HG02870 (cell line): ENCODE data around the gene OBSL1.

Source experiments
- ATAC-seq: cut with Tn5 transposase; IDR thresholded peaks from one replicate; pipeline ENCODE4 v1.9.1; 2021; ENCODE audit warnings: mild to moderate bottlenecking, moderate library complexity; ENCODE audit not compliant: unreplicated experiment

OBSL1 gene

DNA sequence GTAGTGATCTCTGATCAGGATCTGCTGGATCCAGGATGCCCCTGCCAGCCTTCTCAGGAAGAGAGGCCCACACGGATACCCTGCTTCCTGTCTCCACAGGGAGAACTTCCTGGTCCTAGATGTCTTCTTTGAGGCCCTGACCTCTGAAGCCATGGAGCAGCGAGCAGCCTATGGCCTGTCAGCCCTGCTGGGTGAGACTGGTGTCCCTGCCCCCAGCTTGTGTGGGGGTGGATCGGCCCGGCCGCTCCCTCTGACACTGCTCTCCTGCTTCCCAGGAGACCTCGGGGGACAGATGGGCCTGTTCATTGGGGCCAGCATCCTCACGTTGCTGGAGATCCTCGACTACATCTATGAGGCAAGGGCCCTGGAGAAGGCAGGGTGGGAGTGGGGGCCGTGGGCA, 34.4 kb downstream of the OBSL1 start:
- no peak for ATAC-seq

DNA sequence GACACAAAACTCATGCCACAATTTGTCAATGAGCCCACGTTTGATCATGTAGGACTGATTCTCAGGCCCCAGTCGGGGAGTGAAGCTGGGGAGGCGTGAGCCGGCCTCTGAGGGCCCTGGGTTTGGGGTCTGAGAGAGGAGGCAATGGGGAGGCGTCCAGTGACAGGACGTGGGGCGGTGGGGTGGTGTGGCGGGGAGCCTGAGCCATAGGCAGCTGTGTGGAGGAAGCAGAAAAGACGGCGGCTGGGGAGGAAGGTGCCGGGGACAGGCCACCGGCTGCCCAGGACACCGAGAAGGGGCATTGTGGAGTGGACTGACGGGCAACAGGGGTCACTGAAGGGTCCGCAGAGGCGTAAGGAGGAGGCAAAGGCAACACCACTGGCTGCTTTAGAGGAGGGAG, 34.9 kb downstream of the OBSL1 start:
- ATAC-seq = no peak

DNA sequence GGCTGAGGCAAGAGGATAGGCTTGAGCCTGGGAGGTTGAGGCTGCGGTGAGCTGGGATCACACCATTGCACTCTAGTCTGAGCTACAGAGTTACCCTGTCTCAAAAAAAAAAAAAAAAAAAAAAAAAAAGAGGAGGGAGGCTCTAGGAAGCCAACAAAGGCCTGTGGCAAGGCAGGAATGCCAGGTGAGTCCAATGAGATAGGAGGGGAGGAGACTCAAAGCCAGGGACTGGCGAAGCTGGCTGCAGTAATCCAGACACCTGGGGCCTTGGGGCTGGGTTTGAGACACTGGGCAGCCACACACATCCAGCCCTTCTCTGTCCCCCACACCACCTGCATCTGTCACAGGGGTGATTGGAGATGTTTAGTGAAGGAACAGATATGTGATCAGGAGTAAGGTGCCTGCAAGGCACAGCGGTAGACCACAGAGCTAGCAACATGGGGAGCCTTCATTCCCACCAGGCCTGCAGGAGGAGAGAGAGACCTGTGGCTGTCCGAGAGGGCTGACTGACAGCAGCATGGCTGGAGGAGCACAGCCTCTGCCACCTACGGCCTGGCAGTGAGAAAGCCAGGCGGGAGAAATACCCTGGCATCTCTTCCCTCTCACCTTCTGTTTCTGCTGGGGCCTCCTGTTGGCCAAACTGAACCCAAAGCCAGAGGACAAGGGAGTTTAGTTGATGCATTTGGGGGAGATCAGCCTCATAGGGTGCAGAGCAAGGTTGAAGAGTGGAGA, 37.2 kb downstream of the OBSL1 start:
- ATAC-seq = no peak

DNA sequence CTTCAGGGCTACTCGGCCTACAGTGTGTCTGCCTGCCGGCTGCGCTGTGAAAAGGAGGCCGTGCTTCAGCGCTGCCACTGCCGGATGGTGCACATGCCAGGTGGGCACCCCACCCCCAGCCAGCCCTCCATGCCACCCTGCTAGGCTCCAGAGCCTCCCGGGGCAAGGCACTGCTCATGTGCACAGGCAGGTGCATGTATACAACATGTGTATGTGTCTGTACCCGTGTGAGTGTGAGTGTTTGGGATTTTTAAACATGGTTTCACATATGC, 39.0 kb downstream of the OBSL1 start:
- no peak for ATAC-seq

DNA sequence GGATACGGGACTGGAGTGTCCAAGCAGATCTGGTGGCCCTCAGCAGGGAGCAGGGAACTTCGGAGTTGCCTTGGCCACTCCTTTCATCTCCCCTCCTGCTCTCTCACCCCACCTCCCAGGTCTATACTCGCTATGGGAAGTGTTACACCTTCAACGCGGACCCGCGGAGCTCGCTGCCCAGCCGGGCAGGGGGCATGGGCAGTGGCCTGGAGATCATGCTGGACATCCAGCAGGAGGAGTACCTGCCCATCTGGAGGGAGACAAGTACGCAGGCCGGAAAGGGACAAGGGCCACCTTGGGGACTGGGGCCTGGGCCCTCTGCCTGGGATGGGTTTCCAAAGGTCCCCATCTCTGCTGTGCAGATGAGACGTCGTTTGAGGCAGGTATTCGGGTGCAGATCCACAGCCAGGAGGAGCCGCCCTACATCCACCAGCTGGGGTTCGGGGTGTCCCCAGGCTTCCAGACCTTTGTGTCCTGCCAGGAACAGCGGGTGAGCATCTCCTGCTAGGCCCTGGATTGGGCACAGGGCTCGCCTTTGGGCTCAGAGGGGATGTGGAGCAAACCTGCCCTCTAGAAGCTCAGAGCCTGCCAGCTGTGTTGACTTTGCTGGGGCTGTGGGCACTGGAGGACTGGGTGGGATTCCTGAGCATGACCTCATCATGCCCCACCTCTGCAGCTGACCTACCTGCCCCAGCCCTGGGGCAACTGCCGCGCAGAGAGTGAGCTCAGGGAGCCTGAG, 39.5 kb downstream of the OBSL1 start:
- no peak for ATAC-seq

DNA sequence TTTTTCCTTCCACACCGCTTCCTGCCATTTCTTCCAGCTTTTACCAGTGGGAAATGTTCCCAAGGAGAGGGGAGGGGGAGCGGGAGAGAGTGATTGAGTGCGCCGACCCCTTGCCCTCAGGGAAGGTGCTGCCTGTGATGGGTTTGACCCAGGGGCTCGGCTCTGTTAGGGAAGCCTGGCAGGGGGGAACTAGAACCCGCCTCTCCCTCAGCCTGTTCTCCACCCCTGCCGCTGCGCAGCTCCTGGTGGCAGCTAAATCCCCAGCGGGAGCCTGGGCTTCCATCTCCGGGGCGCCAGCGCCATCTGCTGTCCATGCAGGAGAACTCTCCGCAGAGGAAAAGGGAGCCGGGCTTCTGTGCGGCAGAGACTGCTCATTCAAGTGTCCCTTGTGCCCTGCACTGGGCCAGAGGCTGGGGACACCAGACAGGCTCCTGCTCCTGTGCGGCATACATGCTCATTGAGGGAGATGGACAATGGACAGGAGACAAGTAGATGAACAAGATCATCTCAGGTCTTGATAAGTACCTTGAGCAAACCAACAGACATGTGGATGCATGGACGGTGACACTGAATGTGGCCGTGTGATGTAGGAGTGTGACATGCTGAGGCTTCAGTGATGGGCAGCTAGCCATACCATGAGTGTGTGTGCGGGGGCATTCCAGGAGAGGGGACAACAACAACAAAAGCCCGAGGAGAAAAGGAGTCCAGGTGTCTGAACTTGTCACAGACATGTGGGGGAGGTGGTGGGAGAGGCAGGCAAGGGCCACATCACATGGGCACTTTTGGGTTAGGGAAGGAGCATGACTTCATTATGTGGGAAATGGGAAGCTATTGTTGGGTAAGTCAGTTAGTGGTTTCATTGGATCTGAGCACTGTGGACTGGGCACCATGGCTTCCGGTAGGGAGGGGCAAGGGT, 41.0 kb downstream of the OBSL1 start:
- peak; percentile 92 for ATAC-seq

DNA sequence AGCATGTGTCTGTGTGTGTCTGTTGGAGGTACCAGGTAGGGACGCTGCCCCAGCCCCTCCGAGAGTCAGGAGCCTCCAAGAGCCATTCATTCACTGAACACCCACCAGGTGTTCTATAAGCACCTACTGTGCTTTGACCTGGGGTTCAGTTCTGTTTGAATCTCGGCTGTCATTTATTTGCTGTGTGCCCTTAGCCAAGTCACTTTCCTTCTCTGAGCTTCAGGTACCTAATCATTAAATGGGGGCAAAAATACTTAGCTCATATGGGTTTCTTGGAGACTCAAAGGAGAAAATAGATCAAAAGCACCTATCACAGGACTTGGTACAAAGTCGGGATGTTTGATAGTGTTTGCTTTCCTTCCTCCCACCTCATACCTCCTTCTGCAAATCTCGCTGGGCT, 43.9 kb downstream of the OBSL1 start:
- no peak for ATAC-seq

DNA sequence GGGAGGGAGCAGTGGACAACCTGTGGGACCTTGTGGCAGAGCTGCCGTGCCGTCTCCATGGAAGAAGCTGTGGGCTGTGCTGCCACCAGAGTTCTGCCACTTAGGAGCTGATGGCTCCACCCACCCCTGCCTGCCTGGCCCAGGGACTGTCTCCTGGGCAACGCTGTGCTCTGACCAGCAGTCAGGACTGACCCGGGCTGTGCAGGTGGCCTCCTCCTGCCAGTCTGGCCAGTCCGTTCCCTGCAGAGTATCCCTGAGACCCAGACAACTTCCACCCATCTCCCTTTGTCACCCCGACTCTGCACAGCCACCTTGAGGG, 44.3 kb downstream of the OBSL1 start:
- no peak for ATAC-seq

DNA sequence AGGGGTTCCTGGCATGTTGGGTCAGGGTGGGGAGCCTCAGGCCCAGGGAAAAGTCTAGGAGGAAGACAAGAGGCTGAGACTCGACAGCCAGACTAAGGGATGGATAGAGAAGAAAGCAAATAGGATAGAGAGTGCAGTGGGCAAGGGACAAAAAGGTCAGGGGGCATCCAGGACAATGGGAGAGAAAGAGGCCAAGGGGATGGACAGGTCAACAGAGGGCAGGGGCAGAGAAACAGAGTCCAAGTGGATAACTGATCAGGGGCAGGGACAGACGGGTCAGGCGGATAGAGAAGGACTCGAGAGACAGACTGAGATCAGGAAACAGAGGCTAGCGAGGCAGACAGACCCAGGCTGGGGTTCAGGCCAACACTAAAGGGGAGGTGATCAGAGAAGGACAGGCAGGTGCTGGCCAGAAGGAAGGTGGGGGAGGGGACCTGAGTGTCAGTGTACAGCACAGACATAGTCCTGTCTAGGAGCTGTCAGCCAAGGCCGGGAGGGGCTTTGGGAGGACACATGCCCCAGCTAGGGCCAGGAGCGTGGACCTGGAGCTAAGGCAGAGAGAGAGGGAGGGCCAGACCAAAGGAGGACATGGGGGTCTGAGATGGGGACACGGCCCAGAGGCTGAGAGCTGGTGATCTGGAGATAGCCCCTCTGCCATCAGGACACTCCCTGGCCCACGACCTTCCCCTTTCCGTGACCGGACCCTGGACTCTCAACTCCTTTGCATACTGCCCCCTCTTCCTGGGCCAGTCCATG, 44.8 kb downstream of the OBSL1 start:
- ATAC-seq = no peak

DNA sequence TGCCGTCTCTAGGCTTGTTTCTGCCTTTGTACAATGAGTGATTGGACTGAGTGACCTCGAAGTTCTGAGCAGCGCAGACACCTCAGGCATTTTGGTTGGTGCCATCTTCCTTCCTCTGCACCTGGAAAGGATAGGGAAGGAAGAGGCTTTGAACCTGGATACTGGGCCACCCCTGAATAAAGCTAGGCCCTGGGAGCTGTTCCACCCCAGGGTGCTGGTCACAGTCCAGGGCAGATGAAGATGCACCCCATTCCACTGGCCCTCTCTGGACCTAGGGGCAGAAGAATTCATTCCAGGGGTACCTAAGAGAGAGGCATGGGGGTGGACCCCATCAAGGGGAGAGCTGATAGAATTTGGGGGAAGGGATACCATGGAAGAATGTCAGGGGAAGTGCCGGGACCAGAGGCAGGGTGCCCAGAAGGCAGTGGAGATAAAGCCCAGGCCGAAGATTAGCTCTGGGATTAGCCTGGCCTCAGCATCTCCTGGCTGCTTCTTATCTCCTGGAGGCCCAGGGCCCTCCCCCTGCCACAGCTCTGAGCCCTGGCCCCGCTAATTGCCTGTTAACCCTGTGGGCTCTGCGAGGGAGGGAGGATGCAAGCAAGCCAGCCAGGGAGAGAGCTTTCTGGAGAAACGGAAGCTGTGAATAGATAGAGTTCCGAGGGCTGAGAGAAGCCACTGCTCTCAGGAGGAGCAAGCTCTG, 45.7 kb downstream of the OBSL1 start:
- ATAC-seq = no peak

DNA sequence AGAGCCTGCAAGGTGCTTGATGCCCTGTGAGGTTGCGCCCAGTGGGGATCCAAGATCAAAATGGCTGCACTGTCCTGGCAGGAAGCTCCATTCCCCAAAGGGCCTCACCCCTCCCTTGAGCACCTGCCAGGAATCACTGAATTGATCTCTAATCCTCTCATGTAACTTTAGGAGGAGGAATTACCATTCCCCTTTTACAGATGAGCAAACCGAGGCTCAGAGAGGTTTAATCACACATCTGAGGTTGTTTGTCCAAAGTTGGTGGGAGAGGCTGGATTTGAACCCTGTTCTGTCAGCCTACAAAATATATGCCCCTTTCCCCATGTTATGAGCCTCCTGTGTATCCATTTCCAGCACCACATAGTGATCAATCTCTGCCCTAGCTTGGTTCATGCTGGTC, 46.5 kb downstream of the OBSL1 start:
- ATAC-seq = no peak

DNA sequence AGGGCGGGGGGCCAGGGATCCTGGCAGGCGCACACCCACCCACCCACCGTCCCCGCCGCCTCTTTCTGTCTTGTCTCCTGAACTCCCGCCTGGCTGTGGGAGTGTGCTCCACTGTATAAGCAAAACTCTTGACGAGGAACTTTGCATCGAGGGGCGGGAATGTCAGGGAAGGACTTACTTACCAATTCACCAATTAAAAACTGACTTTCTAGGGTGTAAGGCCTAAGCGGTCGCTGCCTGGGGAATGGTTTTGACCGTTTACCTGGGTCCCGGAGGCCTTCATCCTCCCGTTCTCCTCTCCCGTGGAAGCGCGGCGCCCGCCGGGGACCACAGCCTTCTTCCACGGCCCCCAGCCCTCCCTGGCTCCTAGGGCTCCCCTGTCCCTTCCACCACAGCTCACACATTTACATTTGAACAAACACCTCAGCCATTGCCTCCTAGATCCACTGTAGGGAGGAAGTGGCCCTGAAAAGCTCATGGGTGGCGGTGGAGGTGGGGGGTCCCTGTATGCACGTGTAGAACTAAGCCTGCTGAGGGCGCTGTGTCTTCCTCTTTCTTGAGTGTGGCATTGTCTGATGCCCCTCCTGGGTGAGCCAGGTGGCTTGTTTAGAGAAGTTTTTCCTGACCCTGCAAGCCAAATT, 48.2 kb downstream of the OBSL1 start:
- ATAC-seq = no peak

DNA sequence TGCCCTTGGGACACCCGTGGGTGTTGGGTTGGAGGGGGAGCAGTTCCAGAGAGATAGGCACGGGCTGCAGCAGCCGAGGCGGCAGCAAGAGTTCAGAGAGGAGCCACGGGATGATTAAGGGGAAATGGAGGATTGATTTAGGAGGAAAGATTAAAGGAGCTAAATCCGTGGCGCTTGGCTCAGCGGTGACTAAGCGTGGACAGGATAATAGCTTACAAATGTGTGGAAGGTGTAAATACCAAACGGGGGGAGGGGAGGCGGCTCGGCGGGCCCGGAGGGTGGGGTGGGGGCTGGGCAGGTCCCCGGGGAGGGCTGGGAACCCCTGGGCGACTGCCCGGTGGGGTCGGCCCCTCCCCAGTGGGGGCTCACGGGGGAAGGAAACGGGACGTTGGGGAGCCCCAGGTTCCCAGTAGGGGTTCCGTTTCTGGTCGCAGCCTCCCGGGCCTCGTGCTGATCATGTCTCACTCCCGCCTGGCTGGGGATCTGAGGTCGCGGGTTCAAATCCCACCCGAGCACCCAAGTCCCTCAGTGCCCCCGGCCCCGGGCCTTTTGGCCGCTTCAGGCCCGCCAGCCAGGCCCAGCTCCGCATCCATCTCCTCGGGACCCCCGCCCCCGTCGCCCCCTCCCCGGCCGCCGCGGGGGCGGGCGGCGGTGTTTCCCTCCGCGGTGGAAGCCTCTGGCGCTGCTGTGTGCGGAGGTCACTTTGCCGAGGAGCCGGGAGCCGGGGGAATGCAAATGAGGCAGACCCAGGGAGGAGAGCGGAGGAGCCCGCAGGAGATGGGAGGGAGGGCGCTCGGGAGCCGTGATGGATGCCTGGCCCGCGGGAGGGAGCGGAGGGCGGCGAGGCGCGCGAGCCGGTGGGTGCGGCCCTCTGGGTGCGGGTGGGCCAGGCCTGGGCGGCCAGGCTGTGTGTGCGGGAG, 49.0 kb downstream of the OBSL1 start:
- no peak for ATAC-seq

DNA sequence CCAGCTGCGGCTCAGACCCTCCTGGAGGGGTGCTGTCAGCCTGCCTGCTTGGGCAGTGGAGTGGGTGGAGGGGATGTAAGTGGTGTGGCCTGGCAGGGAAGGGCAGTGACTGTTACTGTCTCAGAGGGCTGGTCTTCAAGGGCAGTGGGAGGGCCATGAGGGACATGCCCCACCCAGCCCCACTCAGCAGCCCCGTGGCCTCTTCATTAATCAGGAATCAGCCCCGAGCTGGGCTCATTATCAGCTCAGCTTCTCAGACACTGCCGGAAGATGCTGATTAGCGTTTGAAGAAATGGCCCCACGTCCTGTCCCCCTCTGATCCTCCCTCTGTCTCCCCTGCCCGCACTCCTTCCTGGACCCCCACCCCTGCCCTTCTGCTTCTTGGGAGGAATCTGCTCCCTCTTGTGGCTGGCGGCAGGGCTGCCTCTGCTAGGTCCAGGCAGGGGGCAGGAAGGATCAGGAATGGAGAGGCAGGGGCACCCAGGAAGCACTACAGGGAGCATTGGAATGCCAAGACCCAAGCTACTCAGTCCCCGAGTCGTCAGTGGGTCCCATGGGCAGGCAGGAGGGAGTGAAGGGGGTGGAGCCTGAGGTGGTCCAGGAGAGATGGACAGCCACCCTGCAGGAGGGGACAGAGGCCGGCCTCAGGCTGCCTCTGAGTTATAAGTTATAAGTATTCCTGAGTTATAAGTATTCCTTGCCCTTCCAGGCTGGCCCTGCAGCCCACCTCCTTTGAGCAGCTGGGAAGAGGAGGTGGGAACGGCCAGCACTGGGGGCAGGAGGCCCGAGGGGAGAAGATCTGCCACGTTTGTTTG, 50.1 kb downstream of the OBSL1 start:
- ATAC-seq = no peak

DNA sequence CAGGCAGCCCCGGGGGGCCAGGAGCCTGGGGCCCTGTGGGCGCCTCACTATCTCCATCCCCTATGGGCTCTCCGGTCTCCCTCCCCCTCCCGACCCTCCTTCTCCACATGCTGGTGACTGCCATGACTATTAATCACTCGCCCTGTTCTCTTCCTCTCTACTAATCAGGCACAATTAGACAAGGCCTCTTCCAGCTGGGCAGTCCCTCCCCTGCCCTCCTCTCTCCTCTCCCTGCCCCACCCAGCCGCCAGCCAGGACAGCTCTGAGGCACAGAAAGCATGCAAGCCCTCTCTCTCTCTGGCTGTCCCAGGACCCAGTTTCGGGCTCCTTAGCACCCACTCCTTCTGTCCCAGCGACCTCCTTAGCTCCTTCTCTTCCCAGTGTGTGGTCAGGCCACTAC, 51.3 kb downstream of the OBSL1 start:
- ATAC-seq = no peak

DNA sequence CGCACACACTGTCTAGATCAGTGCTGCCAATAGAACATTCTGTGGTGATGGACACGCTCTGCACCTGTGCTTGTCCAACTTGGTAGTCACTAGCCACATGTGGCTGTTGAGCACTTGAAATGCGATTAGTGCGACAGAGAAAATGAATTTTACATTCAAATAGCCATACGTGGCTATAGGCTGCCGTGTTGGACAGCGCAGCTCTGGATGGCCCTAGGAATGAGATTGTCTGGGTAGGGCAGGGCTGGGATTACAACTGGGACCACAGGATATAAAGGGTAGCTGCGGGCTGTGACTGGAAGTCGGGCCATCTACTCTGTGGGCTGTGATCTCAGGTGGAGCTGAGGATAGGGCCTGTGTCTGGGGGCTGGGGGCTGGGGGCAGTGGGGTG, 51.8 kb downstream of the OBSL1 start:
- ATAC-seq = no peak

DNA sequence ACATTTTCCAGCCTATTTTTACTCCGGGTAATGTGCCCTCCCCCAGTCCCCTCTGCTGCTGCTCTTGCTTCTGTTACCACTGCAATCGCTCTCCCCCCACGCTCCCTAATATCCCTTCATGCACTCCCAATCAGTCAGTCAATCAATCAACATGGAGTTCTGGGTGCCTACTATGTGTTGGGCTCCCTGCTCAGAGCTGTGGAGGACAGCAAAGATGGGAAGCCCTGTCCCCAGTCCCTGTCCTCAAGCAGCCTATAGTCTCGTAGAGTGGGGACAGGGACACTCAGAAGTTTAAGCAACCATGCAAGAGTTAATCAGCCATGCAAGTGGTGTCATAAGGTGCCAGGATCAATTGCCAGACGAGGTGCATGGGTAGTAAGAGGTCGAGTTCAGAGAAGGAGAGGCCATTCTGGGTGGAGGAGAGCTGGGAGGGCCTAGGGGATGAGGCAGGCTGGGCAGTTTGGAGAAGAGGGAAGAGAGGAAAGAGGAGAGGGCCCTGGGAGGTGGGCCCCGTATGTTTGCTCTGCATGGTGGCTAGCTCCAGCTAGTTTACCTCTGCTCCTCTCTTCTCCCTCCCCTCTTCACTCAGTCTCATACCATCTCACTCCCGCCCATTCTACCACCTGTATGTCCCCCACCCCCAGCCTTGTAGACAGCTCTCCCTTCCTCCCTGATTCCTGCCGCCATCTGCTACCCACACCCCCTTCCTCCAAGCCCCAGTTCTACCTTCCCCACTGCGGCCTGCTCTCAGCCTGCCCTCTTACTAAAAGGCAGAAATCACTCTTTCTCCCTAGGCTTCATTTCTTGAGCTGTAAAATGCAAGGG, 53.2 kb downstream of the OBSL1 start:
- no peak for ATAC-seq
